Upper lobe of right lung (tissue), 1 donor: ENCODE data around the gene C5AR1. TPM values are rescaled to one million over a fixed set of nuclear protein-coding genes. Genes with fewer than 3 reads are reported as not detected.
A peak's percentile ranks its signal among the peaks of the same experiment; 100 is the strongest.

ENCODE experiments used
- ATAC-seq: fragments of 200-7000 bp; cut with Tn5 transposase; one replicate; pipeline ENCODE4 v1.9.1; 2020; ENCODE audit warnings: mild to moderate bottlenecking, moderate library complexity
- DNase-seq: peaks from one replicate; pipeline ENCODE4 v3.0.0-alpha.2; 2020
- H3K27ac ChIP-seq: fragments of 200-600 bp; one replicate; pipeline ENCODE4 v1.8.0; 2022
- H3K27me3 ChIP-seq: fragments of 200-600 bp; one replicate; pipeline ENCODE4 v1.8.0; 2022; ENCODE audit warnings: mild to moderate bottlenecking
- H3K36me3 ChIP-seq: fragments of 200-600 bp; one replicate; pipeline ENCODE4 v1.8.0; 2022
- H3K4me1 ChIP-seq: fragments of 200-600 bp; one replicate; pipeline ENCODE4 v1.8.0; 2022
- H3K4me3 ChIP-seq: fragments of 200-600 bp; one replicate; pipeline ENCODE4 v1.8.0; 2022; ENCODE audit warnings: mild to moderate bottlenecking
- H3K9me3 ChIP-seq: fragments of 200-600 bp; one replicate; pipeline ENCODE4 v1.8.0; 2022
- CTCF ChIP-seq: fragments of 200-600 bp; IDR thresholded peaks from one replicate; pipeline ENCODE4 v1.8.0; 2022; ENCODE audit warnings: antibody characterized with exemption
- intact Hi-C: fragments of 100-400 bp; cut with DNase I; formaldehyde crosslinking; loops from one replicate; pipeline ENCODE4 v1.11.0; 2022
- total RNA-seq: library from RNA; stranded (reverse); fragmentation: NEBNext Ultra II Directional; extraction: Animal tissue kit (Norgen Biotek cat#: 25700); gene quantifications from one replicate; pipeline ENCODE4 v1.2.1, GENCODE V29; 2021
- donor health status: DM: no; HTN: yes; CAD: no; lungs with severe emphysema.

The C5AR1 gene
- total RNA-seq, 1 donor from 2014 or later = 58.9 TPM

DNA sequence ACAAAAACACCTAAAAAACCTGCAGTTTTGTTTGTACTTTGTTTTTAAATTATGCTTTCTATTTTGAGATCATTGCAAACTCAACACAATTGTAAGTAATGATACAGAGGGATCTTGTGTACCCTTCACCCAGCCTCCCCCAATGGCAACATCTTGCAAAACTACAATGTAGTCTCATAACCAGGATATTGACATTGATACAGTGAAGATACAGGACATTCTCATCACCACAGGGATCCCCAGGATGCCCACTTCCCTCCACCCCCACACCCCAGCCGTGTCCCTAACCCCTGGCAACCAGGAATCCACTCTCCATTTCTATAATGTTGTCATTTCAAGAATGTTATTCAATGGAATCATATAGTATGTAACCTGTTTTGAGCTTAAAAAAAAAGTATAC is 12.0 kb downstream of the C5AR1 start:
- no peaks in the 10 kb centered on the region for H3K36me3 ChIP-seq
- no peaks in the 10 kb centered on the region for H3K4me1 ChIP-seq
- no peak overlapping the region for H3K4me3 ChIP-seq
- no peak overlapping the region for H3K27ac ChIP-seq
- H3K9me3 ChIP-seq = no peaks in the 10 kb centered on the region
- no peak for TF ChIP-seq CTCF
- no peak for ATAC-seq
- no peak for DNase-seq
- intact Hi-C loops = no loop called here
- peaks cover 5% of the 10 kb centered on the region for H3K27me3 ChIP-seq

DNA sequence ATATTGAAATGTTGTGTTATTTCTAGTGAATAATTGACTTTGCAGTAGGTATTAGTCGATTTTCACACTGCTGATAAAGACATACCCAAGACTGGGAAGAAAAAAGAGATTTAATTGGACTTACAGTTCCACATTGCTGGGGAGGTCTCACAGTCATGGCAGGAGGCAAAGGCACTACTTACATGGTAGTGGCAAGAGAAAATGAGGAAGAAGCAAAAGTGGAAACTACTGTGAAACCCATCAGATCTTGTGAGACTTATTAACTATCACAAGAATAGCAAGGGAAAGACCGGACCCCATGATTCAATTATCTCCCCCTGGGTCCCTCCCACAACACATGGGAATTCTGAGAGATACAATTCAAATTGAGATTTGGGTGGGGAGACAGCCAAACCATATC is 12.4 kb downstream of the C5AR1 start:
- no peak for ATAC-seq
- Histone ChIP-seq H3K9me3 (no peaks in the 10 kb centered on the region), H3K36me3 (no peaks in the 10 kb centered on the region), H3K27me3 (peaks cover 5% of the 10 kb centered on the region), H3K4me1 (no peaks in the 10 kb centered on the region), H3K4me3 (no peak overlapping the region), H3K27ac (no peak overlapping the region)
- no peak for TF ChIP-seq CTCF
- intact Hi-C loops = no loop called here
- DNase-seq = no peak

GRCh38 chr19:47323409-47323808 is 13.7 kb downstream of the C5AR1 start:
- Histone ChIP-seq H3K36me3 (no peaks in the 10 kb centered on the region), H3K9me3 (no peaks in the 10 kb centered on the region), H3K27me3 (peaks cover 5% of the 10 kb centered on the region), H3K4me3 (no peak overlapping the region), H3K27ac (no peak overlapping the region), H3K4me1 (no peaks in the 10 kb centered on the region)
- no peak for ATAC-seq
- TF ChIP-seq CTCF = no peak
- DNase-seq = no peak
- intact Hi-C loops = no loop called here

GRCh38 chr19:47323872-47324271 is 14.2 kb downstream of the C5AR1 start:
- DNase-seq (no peak), ATAC-seq (peak; percentile 51)
- H3K27ac ChIP-seq = peak overlapping the region; percentile 55

GRCh38 chr19:47324502-47324901 is 14.8 kb downstream of the C5AR1 start:
- Histone ChIP-seq H3K36me3 (no peaks in the 10 kb centered on the region), H3K4me3 (no peak overlapping the region), H3K27me3 (peaks cover 5% of the 10 kb centered on the region), H3K4me1 (no peaks in the 10 kb centered on the region), H3K27ac (peak overlapping the region; percentile 55), H3K9me3 (no peaks in the 10 kb centered on the region)
- TF ChIP-seq CTCF = no peak
- DNase-seq (peak; percentile 79), ATAC-seq (peak; percentile 95)
- intact Hi-C loops = no loop called here

More at GRCh38 chr19:47323872-47324271, 14.2 kb downstream of the C5AR1 start:
- Histone ChIP-seq H3K4me1 (no peaks in the 10 kb centered on the region), H3K4me3 (no peak overlapping the region), H3K36me3 (no peaks in the 10 kb centered on the region), H3K9me3 (no peaks in the 10 kb centered on the region), H3K27me3 (peaks cover 5% of the 10 kb centered on the region)
- TF ChIP-seq CTCF = no peak
- intact Hi-C loops = no loop called here

GRCh38 chr19:47330466-47330869 is 20.8 kb downstream of the C5AR1 start:
- intact Hi-C loops = no loop called here
- no peak overlapping the region for H3K4me3 ChIP-seq
- H3K36me3 ChIP-seq = no peaks in the 10 kb centered on the region
- no peak for DNase-seq
- TF ChIP-seq CTCF = no peak
- peak overlapping the region; percentile 70 for H3K27ac ChIP-seq
- no peaks in the 10 kb centered on the region for H3K9me3 ChIP-seq
- no peaks in the 10 kb centered on the region for H3K27me3 ChIP-seq
- no peaks in the 10 kb centered on the region for H3K4me1 ChIP-seq
- ATAC-seq = peak; percentile 77
